ENCODE data around the gene SP100. TPM values are rescaled to one million over a fixed set of nuclear protein-coding genes. Genes with fewer than 3 reads are reported as not detected.
"Not testable (repeated sequence)": the region's sequence is repeated elsewhere in the genome, so short reads cannot be mapped to it uniquely, and the experiment has no call there.

Gene SP100
- total RNA-seq, 4 donors from 2014 or later = 70.1 to 102 (median 92.5) TPM

DNA sequence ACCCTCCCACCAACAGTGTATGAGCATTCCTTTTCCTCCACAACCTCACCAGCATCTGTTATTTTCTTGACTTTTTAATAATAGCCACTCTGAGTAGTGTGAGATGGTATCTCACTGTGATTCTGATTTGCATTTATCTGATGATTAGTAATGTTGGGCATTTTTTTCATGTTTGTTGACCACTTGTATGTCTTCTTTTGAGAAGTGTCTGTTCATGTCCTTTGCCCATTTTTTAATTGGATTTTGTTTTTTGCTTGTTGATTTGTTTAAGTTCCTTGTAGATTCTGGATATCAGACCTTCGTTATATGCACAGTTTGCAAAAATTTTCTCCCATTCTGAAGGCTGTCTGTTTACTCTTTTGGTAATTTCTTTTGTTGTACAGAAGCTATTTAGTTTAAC, 59.1 kb downstream of the SP100 start:
- TF ChIP-seq, protein P1, sequence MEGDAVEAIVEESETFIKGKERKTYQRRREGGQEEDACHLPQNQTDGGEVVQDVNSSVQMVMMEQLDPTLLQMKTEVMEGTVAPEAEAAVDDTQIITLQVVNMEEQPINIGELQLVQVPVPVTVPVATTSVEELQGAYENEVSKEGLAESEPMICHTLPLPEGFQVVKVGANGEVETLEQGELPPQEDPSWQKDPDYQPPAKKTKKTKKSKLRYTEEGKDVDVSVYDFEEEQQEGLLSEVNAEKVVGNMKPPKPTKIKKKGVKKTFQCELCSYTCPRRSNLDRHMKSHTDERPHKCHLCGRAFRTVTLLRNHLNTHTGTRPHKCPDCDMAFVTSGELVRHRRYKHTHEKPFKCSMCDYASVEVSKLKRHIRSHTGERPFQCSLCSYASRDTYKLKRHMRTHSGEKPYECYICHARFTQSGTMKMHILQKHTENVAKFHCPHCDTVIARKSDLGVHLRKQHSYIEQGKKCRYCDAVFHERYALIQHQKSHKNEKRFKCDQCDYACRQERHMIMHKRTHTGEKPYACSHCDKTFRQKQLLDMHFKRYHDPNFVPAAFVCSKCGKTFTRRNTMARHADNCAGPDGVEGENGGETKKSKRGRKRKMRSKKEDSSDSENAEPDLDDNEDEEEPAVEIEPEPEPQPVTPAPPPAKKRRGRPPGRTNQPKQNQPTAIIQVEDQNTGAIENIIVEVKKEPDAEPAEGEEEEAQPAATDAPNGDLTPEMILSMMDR (IDR thresholded peaks at IDR 0.05) = no peak
- TF ChIP-seq EP300 (IDR thresholded peaks at IDR 0.05) (no peak), POLR2A (IDR thresholded peaks at IDR 0.05) (no peak), POLR2AphosphoS5 (IDR thresholded peaks at IDR 0.05) (no peak)
- Histone ChIP-seq H3K27me3 (no peaks in the 10 kb centered on the region), H3K27ac (no peak overlapping the region), H3K4me3 (no peak overlapping the region), H3K9me3 (peaks cover 0 to 11% (median 0%) of the 10 kb centered on the region in 3 donors), H3K36me3 (peaks cover 4 to 92% of the 10 kb centered on the region in 2 donors), H3K4me1 (no peaks in the 10 kb centered on the region)
- WGBS, 2 donors (ENCODE audit: low coverage in 1 of 2) = 100% methylated on average over 1 of the region's 1 CpG; no CpG with 5 or more reads in 1 of the 2 donors
- no peak for ATAC-seq

DNA sequence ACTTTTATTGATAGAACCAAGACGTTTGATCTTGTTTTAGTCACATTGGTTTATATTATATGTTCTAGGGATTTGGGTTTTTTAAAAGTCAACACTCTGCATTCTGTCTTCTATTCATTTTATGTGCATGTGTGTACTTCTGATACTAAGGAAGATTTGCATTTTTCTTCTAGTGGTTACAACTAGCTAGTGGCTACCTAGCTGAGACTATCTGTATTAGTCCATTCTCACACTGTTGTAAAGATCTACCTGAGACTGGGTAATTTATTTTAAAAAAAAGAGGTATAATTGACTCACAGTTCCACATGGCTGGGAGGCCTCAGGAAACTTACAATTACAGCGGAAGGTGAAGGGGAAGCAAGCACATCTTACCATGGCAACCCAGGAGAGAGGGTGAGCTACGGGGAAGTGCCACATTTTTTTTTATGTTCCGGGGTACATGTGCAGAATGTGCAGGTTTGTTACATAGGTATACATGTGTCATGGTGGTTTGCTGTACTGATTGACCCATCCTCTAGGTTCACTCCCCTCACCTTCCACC, 69.9 kb downstream of the SP100 start:
- WGBS, 2 donors (ENCODE audit: low coverage in 1 of 2) = 81 to 95% methylated on average over 4 of the region's 4 CpGs
- Histone ChIP-seq H3K4me3 (no peak overlapping the region), H3K27me3 (no peaks in the 10 kb centered on the region), H3K4me1 (no peaks in the 10 kb centered on the region), H3K9me3 (peaks cover 0 to 12% (median 0%) of the 10 kb centered on the region in 3 donors), H3K27ac (no peak overlapping the region), H3K36me3 (peaks cover 0 to 89% of the 10 kb centered on the region in 2 donors)
- ATAC-seq = no peak
- TF ChIP-seq, protein P1 (IDR thresholded peaks at IDR 0.05) = no peak
- TF ChIP-seq POLR2AphosphoS5 (IDR thresholded peaks at IDR 0.05) = no peak
- no peak for TF ChIP-seq EP300 (IDR thresholded peaks at IDR 0.05)
- no peak for TF ChIP-seq POLR2A (IDR thresholded peaks at IDR 0.05)

GRCh38 chr2:230491219-230491618, 75.2 kb downstream of the SP100 start:
- not testable (repeated sequence) for ATAC-seq, H3K4me1 ChIP-seq, H3K4me3 ChIP-seq, H3K27me3 ChIP-seq, H3K27ac ChIP-seq
- H3K9me3 ChIP-seq = peaks cover 0 to 12% (median 0%) of the 10 kb centered on the region in 3 donors
- no CpG with 5 or more reads among the region's 2 CpGs for WGBS, 2 donors (ENCODE audit: low coverage in 1 of 2)
- H3K36me3 ChIP-seq = peaks cover 0 to 94% of the 10 kb centered on the region in 2 donors

DNA sequence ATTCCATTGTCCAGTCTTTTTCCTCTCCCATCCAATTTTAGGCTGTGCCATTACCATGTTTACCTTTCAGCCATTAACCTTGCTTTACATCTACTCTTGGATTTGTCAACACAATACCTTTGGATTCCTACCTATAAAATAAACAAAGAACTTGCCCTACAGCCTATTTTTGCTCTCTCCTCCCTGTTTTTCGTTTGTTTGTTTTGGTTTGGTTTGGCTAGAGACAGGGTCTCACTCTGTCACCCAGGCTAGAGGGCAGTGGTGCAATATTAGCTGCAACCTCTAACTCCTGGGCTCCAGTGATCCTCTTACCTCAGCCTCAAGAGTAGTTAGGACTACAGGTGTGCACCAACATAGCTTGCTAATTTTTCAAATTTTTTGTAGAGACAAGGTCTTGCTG, 76.1 kb downstream of the SP100 start:
- no peaks in the 10 kb centered on the region for H3K4me1 ChIP-seq
- H3K27ac ChIP-seq = no peak overlapping the region
- no peak for TF ChIP-seq POLR2A (IDR thresholded peaks at IDR 0.05)
- TF ChIP-seq, protein P1 (IDR thresholded peaks at IDR 0.05) = no peak
- TF ChIP-seq EP300 (IDR thresholded peaks at IDR 0.05) = no peak
- TF ChIP-seq POLR2AphosphoS5 (IDR thresholded peaks at IDR 0.05) = no peak
- no peaks in the 10 kb centered on the region for H3K27me3 ChIP-seq
- no peak for ATAC-seq
- peaks cover 0 to 93% of the 10 kb centered on the region in 2 donors for H3K36me3 ChIP-seq
- 29 to 33% methylated on average over 1 of the region's 1 CpG for WGBS, 2 donors (ENCODE audit: low coverage in 1 of 2)
- H3K9me3 ChIP-seq = peaks cover 0 to 12% (median 0%) of the 10 kb centered on the region in 3 donors
- no peak overlapping the region for H3K4me3 ChIP-seq

DNA sequence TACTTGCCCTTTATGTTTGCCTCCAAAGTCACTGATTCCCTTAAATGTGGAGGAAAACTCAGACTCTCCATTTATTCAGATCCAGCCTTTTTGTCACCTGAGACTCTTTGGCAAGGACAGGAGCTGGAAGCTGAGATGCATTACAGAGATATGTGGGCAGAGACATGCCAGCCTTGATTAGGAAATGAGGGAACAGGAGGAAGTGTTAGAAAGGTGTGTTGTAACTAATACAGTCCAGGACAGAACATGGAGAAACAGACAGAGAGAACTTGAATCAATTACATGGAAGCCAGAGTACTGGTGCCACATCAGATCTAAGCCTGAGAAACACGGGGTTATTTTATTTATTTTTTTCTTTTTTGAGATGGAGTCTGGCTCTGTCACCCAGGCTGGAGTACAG, 79.0 kb downstream of the SP100 start:
- TF ChIP-seq POLR2AphosphoS5 (IDR thresholded peaks at IDR 0.05) (no peak), EP300 (IDR thresholded peaks at IDR 0.05) (no peak), POLR2A (IDR thresholded peaks at IDR 0.05) (no peak)
- TF ChIP-seq, protein P1 (IDR thresholded peaks at IDR 0.05) = no peak
- Histone ChIP-seq H3K9me3 (no peaks in the 10 kb centered on the region), H3K4me3 (no peak overlapping the region), H3K36me3 (peaks cover 0 to 88% of the 10 kb centered on the region in 2 donors), H3K27ac (no peak overlapping the region), H3K27me3 (no peaks in the 10 kb centered on the region), H3K4me1 (no peaks in the 10 kb centered on the region)
- 63 to 67% methylated on average over 1 of the region's 1 CpG for WGBS, 2 donors (ENCODE audit: low coverage in 1 of 2)
- ATAC-seq = no peak

All from gastroesophageal sphincter (tissue), 4 donors.